Liver (tissue), 9 donors: ENCODE results near the gene SDHA. TPM values are rescaled to one million over a fixed set of nuclear protein-coding genes. Genes with fewer than 3 reads are reported as not detected.

Experiments used
- DNase-seq: peaks from one replicate; pipeline ENCODE4 v3.0.0-alpha.2; 2017; ENCODE audit warnings: low spot score
- H3K27ac ChIP-seq, 2 donors: one replicate each; pipeline ENCODE4 v1.7.0; 2013; ENCODE audit warnings: inconsistent platforms in 2 of 2, low read length in 2 of 2, control low read depth in 1 of 2, low read depth in 1 of 2, mild to moderate bottlenecking in 1 of 2
- H3K27me3 ChIP-seq, 4 donors: one replicate each; pipeline versions ENCODE4 v1.6.1 to v1.7.0; 2013; ENCODE audit warnings: low read length in 3 of 4, inconsistent platforms in 1 of 4, mild to moderate bottlenecking in 1 of 4, moderate library complexity in 1 of 4; ENCODE audit not compliant: control insufficient read depth in 4 of 4, insufficient read depth in 4 of 4
- H3K36me3 ChIP-seq, 4 donors: one replicate each; pipeline versions ENCODE4 v1.6.1 to v1.7.0; 2013; ENCODE audit warnings: low read length in 3 of 4, mild to moderate bottlenecking in 3 of 4, low read depth in 1 of 4, moderate library complexity in 1 of 4; ENCODE audit not compliant: control insufficient read depth in 4 of 4, insufficient read depth in 3 of 4
- H3K4me1 ChIP-seq, 4 donors: one replicate each; pipeline versions ENCODE4 v1.6.1 to v1.7.0; 2013; ENCODE audit warnings: low read length in 3 of 4, mild to moderate bottlenecking in 3 of 4, moderate library complexity in 1 of 4; ENCODE audit not compliant: control insufficient read depth in 4 of 4, insufficient read depth in 4 of 4
- H3K4me3 ChIP-seq, 3 donors: one replicate each; pipeline versions ENCODE4 v1.6.1 to v1.7.0; 2013; ENCODE audit warnings: low read length in 3 of 3, control low read depth in 1 of 3, low read depth in 1 of 3, mild to moderate bottlenecking in 1 of 3
- H3K9ac ChIP-seq, 2 donors: one replicate each; pipeline ENCODE4 v1.7.0; 2013; ENCODE audit warnings: low read length in 2 of 2, mild to moderate bottlenecking in 2 of 2, moderate library complexity in 2 of 2, control low read depth in 1 of 2, low read depth in 1 of 2
- H3K9me3 ChIP-seq, 4 donors: one replicate each; pipeline versions ENCODE4 v1.6.1 to v1.7.0; 2013; ENCODE audit warnings: low read length in 3 of 4; ENCODE audit not compliant: control insufficient read depth in 4 of 4
- ATF3 ChIP-seq: IDR thresholded peaks from 2 replicates; pipeline ENCODE4 v1.6.1; 2016; ENCODE audit warnings: antibody characterized with exemption
- EGR1 ChIP-seq, 2 donors: IDR thresholded peaks; 2 replicates each; pipeline ENCODE4 v1.6.1; 2016 to 2018; ENCODE audit warnings: antibody characterized with exemption in 2 of 2, low read depth in 2 of 2
- FOXA1 ChIP-seq: IDR thresholded peaks from 2 replicates; pipeline ENCODE4 v1.6.1; 2016; ENCODE audit warnings: antibody characterized with exemption
- FOXA2 ChIP-seq: IDR thresholded peaks from 2 replicates; pipeline ENCODE4 v1.6.1; 2016; ENCODE audit warnings: antibody characterized with exemption
- GABPA ChIP-seq, 2 donors: IDR thresholded peaks in 1 of 2; conservative IDR thresholded peaks in 1 of 2; 2 replicates each; pipeline ENCODE4 v1.6.1; 2016; ENCODE audit warnings: antibody characterized with exemption in 2 of 2, mild to moderate bottlenecking in 1 of 2, moderate library complexity in 1 of 2
- HNF4A ChIP-seq, 2 donors: conservative IDR thresholded peaks; 2 replicates each; pipeline ENCODE4 v1.6.1; 2016; ENCODE audit warnings: antibody characterized with exemption in 2 of 2, mild to moderate bottlenecking in 2 of 2
- HNF4G ChIP-seq: IDR thresholded peaks from 2 replicates; pipeline ENCODE4 v1.6.1; 2016; ENCODE audit warnings: antibody characterized with exemption
- JUND ChIP-seq, 2 donors: IDR thresholded peaks; 2 replicates each; pipeline ENCODE4 v1.6.1; 2016; ENCODE audit warnings: antibody characterized with exemption in 2 of 2
- MAX ChIP-seq: IDR thresholded peaks from 2 replicates; pipeline ENCODE4 v1.6.1; 2016; ENCODE audit warnings: antibody characterized with exemption
- NR2F2 ChIP-seq: IDR thresholded peaks from 2 replicates; pipeline ENCODE4 v1.6.1; 2016; ENCODE audit warnings: antibody characterized with exemption
- RAD21 ChIP-seq, 2 donors: IDR thresholded peaks; 2 replicates each; pipeline ENCODE4 v1.6.1; 2016; ENCODE audit warnings: antibody characterized with exemption in 2 of 2, mild to moderate bottlenecking in 2 of 2
- RXRA ChIP-seq, 2 donors: IDR thresholded peaks; 2 replicates each; pipeline ENCODE4 v1.6.1; 2017 to 2018; ENCODE audit warnings: antibody characterized with exemption in 2 of 2, mild to moderate bottlenecking in 1 of 2
- SP1 ChIP-seq: IDR thresholded peaks from 2 replicates; pipeline ENCODE4 v1.6.1; 2018; ENCODE audit warnings: antibody characterized with exemption, mild to moderate bottlenecking
- TAF1 ChIP-seq: conservative IDR thresholded peaks from 2 replicates; pipeline ENCODE4 v1.6.1; 2016; ENCODE audit warnings: antibody characterized with exemption, mild to moderate bottlenecking
- WGBS: extraction: QIAGEN DNeasy Blood & Tissue Kit; methylation state at CpG from one replicate; pipeline ENCODE4 v1.1.7; 2013; 5-methylcytosine and 5-hydroxymethylcytosine counted together
- polyA plus RNA-seq, 2 donors: library from polyadenylated mRNA; stranded (reverse) in 1 of 2; unstranded in 1 of 2; fragments of 200-250 nt in 1 of 2; fragments of >200 nt in 1 of 2; fragmentation: Nextera tagmentation in 1 of 2; extraction: Ambion mirVana in 1 of 2; gene quantifications; one replicate each; pipeline versions ENCODE4 v1.2.1 to v1.2.3, GENCODE V29; 2013 to 2015
- total RNA-seq, 2 donors: library from RNA; depleted of rRNA; stranded (reverse); fragments of >200 nt; gene quantifications; one replicate each; pipeline ENCODE4 v1.2.3, GENCODE V29; 2014
- TF ChIP-seq, protein P1 (sequence below): IDR thresholded peaks from 2 replicates; pipeline ENCODE4 v1.6.1; 2016; ENCODE audit warnings: antibody characterized with exemption, mild to moderate bottlenecking
- TF ChIP-seq, protein P2 (sequence below): IDR thresholded peaks from 2 replicates; pipeline ENCODE4 v1.6.1; 2016; ENCODE audit warnings: antibody characterized with exemption
- donor health status: healthy.
- donor health status: healthy.
- donor health status: healthy.
- donor health status: healthy.
- donor health status: healthy.

SDHA gene
- total and polyA plus RNA-seq, 4 donors = 79.2 to 215 (median 159) TPM

GRCh38 chr5:207599-207998 is 10.5 kb upstream of the SDHA start:
- TF ChIP-seq HNF4G = no peak
- TF ChIP-seq MAX = no peak
- no peak for TF ChIP-seq FOXA2
- TF ChIP-seq, protein P1, sequence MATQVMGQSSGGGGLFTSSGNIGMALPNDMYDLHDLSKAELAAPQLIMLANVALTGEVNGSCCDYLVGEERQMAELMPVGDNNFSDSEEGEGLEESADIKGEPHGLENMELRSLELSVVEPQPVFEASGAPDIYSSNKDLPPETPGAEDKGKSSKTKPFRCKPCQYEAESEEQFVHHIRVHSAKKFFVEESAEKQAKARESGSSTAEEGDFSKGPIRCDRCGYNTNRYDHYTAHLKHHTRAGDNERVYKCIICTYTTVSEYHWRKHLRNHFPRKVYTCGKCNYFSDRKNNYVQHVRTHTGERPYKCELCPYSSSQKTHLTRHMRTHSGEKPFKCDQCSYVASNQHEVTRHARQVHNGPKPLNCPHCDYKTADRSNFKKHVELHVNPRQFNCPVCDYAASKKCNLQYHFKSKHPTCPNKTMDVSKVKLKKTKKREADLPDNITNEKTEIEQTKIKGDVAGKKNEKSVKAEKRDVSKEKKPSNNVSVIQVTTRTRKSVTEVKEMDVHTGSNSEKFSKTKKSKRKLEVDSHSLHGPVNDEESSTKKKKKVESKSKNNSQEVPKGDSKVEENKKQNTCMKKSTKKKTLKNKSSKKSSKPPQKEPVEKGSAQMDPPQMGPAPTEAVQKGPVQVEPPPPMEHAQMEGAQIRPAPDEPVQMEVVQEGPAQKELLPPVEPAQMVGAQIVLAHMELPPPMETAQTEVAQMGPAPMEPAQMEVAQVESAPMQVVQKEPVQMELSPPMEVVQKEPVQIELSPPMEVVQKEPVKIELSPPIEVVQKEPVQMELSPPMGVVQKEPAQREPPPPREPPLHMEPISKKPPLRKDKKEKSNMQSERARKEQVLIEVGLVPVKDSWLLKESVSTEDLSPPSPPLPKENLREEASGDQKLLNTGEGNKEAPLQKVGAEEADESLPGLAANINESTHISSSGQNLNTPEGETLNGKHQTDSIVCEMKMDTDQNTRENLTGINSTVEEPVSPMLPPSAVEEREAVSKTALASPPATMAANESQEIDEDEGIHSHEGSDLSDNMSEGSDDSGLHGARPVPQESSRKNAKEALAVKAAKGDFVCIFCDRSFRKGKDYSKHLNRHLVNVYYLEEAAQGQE = no peak
- no peak for TF ChIP-seq GABPA (IDR thresholded peaks at IDR 0.05 in 1 of 2, conservative IDR thresholded peaks at IDR 0.05 in 1 of 2)
- no peaks in the 10 kb centered on the region for H3K27me3 ChIP-seq

DNA sequence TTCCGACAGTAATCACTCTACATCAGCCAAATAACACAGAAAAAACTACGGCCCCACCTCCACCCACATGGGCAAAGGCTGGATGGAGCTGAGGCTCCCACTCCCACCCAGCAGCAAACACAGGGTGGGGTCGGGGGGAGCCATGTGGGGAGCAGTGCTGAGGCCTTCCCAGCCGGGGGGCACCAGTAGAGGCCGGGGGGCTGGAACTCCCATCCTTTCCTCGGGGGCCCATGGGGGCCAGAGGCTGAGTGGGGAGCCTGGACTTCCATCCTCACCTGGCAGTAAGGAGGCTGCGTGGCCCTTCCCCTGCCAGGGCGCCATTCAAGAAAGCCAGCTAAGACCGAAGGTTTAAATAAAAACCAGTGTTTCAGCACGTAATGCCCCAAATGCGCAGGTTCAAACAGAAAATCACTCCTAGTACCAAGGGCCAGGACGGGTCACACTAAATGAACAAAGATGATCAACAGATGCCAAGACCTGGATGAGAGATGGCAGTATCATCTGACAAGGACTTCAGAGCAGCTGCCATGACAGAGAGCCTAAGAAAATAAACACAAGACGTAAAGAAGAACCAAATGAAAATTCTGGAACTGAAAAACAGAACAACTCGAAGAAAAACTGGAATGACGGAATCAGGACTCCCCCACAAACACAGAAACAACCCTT is 9.5 kb upstream of the SDHA start:
- DNase-seq = no peak
- Histone ChIP-seq H3K4me3 (no peak overlapping the region), H3K9ac (no peak overlapping the region), H3K27me3 (no peaks in the 10 kb centered on the region), H3K4me1 (no peaks in the 10 kb centered on the region), H3K36me3 (peaks cover 0 to 29% (median 13%) of the 10 kb centered on the region in 4 donors), H3K27ac (no peak overlapping the region), H3K9me3 (no peaks in the 10 kb centered on the region)
- TF ChIP-seq SP1 = no peak
- TF ChIP-seq ATF3 = no peak
- TF ChIP-seq EGR1 (IDR thresholded peaks at IDR 0.05; ENCODE audit: low read depth in 2 of 2) = no peak
- TF ChIP-seq, protein P2, sequence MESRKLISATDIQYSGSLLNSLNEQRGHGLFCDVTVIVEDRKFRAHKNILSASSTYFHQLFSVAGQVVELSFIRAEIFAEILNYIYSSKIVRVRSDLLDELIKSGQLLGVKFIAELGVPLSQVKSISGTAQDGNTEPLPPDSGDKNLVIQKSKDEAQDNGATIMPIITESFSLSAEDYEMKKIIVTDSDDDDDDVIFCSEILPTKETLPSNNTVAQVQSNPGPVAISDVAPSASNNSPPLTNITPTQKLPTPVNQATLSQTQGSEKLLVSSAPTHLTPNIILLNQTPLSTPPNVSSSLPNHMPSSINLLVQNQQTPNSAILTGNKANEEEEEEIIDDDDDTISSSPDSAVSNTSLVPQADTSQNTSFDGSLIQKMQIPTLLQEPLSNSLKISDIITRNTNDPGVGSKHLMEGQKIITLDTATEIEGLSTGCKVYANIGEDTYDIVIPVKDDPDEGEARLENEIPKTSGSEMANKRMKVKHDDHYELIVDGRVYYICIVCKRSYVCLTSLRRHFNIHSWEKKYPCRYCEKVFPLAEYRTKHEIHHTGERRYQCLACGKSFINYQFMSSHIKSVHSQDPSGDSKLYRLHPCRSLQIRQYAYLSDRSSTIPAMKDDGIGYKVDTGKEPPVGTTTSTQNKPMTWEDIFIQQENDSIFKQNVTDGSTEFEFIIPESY = no peak
- no peak for TF ChIP-seq TAF1
- 95% methylated on average over 15 of the region's 15 CpGs for WGBS

More at GRCh38 chr5:207599-207998, 10.5 kb upstream of the SDHA start:
- Histone ChIP-seq H3K4me3 (no peak overlapping the region), H3K36me3 (peaks cover 0 to 30% (median 11%) of the 10 kb centered on the region in 4 donors), H3K4me1 (no peaks in the 10 kb centered on the region), H3K9me3 (no peaks in the 10 kb centered on the region), H3K27ac (no peak overlapping the region), H3K9ac (no peak overlapping the region)
- 90% methylated on average over 14 of the region's 14 CpGs for WGBS
- no peak for DNase-seq

GRCh38 chr5:213803-214395 is 4.2 kb upstream of the SDHA start:
- Histone ChIP-seq H3K27me3 (no peaks in the 10 kb centered on the region), H3K4me3 (no peak overlapping the region), H3K9ac (no peak overlapping the region), H3K36me3 (peaks cover 0 to 3% (median 2%) of the 10 kb centered on the region in 4 donors), H3K4me1 (peaks cover 0 to 3% (median under 1%) of the 10 kb centered on the region in 4 donors), H3K9me3 (no peaks in the 10 kb centered on the region), H3K27ac (no peak overlapping the region)
- 96% methylated on average over 12 of the region's 12 CpGs for WGBS
- DNase-seq = no peak
- TF ChIP-seq MAX = no peak
- TF ChIP-seq RAD21 (IDR thresholded peaks at IDR 0.05) = no peak
- TF ChIP-seq FOXA1 = no peak
- TF ChIP-seq TAF1 = no peak
- TF ChIP-seq, protein P1 = no peak
- TF ChIP-seq HNF4A (conservative IDR thresholded peaks at IDR 0.05) = no peak
- TF ChIP-seq NR2F2 = no peak
- TF ChIP-seq RXRA (IDR thresholded peaks at IDR 0.05) = no peak
- no peak for TF ChIP-seq FOXA2
- TF ChIP-seq SP1 = no peak
- TF ChIP-seq JUND (IDR thresholded peaks at IDR 0.05) = no peak
- TF ChIP-seq ATF3 = no peak
- no peak for TF ChIP-seq HNF4G
